Measurements from ENCODE around the gene GEMIN5. TPM values are rescaled to one million over a fixed set of nuclear protein-coding genes. Genes with fewer than 3 reads are reported as not detected.

The GEMIN5 gene
- total RNA-seq, 1 donor from 2014 or later: 18.8 TPM

DNA sequence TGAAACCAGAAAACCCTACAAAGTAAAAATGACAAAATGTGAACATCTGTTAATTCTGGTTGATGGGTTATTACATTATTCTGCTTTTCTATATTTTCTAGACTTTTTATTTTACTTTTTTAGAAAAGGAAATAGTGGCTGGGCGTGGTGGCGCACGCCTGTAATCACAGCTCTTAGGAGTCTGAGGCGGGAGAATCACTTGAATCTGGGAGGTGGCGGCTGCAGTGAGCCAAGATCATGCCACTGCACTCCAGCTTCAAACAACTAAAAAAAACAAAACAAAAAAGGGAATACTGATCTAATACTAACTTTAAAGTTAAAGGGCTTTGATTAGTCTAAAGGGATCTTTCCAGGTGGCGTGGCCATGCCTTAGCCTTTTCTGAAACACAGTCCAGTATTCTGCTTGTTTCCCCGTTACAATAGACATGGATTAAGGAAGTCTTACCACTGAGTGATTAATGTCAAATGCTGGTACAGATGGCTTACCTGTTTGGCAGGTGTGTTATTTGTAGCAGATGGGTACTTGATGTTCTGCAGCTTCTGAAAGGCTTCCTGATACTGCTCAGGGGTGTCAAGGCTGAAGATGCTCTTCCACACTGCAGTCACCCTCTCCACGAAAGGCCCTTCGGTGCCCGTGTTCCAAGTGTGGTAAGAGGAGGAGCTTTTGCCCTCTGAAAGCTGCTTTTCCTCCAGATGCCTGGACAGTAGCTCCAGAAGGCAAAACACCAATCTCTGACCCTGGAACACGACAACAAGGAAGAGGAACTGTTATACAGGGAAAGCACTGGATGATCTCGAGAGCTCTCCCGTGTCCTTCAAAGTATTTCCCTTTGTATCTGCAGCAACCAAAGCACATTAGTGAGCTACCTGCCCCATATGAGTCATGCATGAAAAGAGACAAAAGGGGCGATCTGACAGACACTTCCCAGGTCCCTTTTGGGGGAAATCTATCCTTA lies 42.1 kb downstream of the GEMIN5 start:
- DNase-seq (ENCODE audit: low spot score in 2 of 2) (no peak), FAIRE-seq (no peak)

DNA sequence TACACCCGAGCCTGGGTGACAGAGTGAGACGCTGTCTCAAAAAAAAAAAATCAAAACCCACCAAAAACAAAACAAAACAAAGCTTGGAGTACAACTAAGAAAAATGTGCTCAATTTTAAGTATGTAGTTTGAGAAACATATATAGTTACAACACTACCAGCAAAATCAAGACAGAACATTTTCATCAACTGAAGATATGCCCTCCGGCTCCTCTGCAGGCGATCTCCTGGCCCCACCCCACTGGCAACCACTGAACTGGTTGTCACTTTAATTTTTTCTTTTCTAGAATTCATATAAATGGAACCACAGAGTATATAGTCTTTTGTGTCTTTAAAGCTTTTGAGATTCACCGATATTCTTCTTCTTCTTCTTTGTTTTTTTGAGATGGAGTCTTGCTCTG lies 44.6 kb downstream of the GEMIN5 start:
- FAIRE-seq (no peak), DNase-seq (ENCODE audit: low spot score in 2 of 2) (no peak)

DNA sequence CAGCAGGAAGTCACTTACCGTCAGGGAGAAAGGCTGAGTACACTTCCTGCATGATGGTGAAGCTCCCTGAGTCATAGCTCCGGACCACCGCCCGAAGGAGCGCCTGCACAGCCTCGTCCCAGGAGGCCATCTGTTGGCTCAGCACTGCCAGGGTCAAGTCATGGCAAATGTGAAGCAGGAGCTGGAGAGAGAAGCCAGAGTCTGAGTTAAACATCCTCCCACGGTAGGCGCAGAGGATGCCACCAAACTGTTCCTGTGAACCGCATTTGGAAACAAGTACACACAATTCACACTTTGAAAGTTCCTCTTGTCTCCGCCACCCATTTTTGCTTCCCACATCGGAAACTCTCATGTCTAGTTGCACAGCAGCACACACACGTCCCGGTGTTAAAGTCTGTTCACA lies 45.6 kb downstream of the GEMIN5 start:
- FAIRE-seq (no peak), DNase-seq (ENCODE audit: low spot score in 2 of 2) (no peak)

DNA sequence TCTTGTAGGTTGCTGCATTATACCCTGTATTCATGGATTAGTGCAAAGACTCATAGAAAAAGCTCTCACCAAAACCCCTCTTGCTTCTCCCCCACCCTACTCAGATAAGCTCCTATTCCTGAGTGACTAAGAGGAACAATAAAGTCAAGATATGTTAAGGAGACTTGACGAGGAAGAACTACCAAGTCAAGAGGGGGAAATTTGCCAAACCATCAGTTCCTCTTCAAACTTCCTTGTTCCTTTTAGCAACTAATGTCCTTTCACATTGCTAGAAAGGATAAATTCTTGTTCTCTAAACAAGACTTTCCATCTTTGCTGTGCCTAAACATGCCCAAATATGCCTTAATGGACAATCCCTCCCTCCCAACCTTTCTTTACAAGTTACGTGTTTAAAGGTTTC lies 52.6 kb downstream of the GEMIN5 start:
- DNase-seq (ENCODE audit: low spot score in 2 of 2): no peak
- no peak for FAIRE-seq

DNA sequence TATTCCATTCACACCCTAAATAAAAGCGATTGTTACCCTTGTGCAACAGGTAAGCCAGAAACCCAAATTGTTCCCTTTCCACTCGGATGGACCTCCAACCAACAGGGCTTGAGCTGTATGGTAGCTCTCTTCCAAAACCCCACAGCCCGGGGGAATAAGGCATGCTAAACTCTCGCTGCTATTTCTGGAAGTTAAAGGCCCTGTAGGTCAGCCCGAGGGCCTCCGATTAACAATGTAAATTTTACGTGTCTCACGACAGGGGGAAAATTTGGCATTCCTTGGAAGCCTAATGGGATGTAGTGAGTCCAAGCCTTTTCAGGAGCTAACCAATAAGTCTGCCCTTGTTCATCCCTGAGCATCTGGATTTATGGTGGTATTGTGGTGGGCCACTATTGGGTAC lies 53.6 kb downstream of the GEMIN5 start:
- DNase-seq (ENCODE audit: low spot score in 2 of 2): no peak
- no peak for FAIRE-seq

DNA sequence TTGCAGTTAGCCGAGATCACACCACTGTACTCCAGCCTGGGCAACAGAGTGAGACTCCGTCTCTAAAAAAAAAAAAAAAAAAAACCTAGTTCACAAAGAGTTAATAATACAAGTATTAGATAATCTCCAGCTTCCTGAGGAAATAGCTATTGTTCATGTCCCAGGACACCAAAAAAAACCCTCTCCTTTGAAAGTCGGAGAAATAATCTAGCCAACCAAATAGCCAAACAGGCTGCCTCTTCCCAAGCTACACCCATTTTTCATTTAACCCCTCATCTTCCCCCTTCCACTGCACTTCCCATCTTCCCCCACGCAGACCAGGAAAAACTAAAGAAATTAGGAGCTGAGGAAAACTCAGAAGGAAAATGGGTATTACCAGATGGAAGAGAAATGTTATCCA lies 56.0 kb downstream of the GEMIN5 start:
- FAIRE-seq: no peak

DNA sequence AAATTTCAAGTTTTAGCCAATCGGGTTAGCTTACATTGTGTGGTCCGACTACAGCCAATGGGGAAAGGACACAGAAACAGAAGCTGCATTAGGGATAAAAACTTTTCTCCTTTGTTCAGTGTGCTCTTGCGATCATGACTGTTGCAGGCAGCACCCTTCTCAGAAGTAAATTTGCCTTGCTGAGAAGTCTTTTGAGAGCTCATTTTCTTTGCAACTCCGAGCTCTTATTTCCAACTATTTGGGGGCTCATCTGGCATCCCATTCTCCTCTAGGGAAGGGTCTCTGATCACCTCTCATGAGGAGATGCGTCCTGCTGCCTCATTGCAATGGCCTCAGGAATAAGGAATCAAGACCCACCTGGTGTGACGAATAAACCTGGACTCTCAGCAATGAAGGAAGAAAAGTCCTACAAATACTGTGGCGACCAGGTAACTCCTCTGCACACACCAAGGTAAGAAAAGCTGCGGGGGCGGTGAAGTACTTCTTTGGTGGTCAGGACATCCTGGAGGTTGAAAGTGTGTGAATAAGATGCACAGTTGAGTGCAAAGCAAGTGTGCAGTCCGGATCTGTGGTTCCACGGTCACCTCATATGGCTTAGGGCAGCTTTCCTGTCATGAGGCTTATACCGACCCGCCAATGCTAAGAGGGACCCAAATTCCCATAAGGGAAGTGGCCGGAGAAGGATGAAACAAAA lies 59.2 kb downstream of the GEMIN5 start:
- no peak for DNase-seq (ENCODE audit: low spot score in 2 of 2)
- no peak for FAIRE-seq

More for the DNA sequence above, 56.0 kb downstream of the GEMIN5 start:
- no peak for DNase-seq (ENCODE audit: low spot score in 2 of 2)

DNA sequence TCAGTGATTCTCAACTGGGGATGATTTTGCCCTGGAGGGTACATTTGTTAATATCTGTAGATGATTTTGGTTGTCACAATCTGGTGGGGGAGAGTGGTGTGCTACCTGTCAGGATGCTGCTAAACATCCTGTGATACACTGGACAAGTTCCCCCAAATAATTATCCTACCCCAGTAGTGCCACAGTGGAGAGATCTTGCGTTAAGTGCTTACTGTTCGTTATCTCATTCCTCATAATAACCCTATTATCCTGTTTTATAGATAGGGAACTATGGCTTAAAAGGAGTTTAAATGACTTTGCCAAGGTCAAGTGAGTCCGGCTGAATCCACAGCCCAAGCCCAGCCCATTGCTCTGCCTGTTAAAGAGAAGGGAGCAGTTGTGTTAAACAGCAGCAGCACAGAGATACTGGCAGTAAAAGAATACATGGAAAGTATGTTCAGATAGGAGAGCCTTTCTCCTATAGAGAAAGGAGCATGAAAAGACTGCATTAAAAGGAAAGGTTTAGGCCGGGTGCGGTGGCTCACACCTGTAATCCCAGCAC lies 64.2 kb downstream of the GEMIN5 start:
- no peak for FAIRE-seq
- no peak for DNase-seq (ENCODE audit: low spot score in 2 of 2)

DNA sequence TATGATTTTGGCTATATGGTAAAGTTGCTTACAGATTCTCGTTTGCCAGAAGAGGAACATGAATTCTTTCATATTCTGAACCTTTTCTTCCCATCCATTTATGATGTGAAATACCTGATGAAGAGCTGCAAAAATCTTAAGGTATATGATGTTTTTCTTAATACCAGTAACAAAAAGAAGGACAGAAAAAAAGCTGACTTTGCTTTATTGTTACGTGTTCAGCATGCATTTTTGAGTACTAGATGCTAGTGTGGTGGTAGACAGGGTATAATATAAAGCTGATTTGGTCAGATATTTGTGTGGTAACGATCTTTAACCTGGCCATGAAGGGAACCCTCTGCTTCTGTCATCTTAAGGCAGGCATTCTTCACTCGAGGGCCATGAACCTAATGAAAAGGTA lies 66.3 kb downstream of the GEMIN5 start:
- FAIRE-seq: no peak
- no peak for DNase-seq (ENCODE audit: low spot score in 2 of 2)

DNA sequence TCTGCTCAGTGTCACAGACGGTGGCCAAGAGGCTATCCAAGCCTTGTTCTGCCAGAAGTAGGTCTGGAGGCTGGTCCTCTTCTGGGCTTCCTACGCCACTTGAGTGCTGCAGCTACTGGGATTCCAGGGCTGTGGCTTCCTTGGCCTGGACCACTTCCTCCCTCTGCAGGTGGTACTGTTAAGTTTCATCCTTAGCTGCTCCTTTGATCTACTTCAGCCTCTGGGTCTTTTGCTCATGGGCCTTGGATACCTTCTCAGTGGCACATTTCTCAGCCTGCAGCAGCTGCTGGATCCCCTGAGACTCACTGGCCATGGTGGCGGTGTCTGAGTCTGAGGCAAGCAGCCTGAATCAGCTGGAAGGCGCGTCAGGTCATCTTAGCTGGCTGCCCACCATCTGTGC lies 69.3 kb downstream of the GEMIN5 start:
- FAIRE-seq: no peak
- DNase-seq (ENCODE audit: low spot score in 2 of 2): no peak

DNA sequence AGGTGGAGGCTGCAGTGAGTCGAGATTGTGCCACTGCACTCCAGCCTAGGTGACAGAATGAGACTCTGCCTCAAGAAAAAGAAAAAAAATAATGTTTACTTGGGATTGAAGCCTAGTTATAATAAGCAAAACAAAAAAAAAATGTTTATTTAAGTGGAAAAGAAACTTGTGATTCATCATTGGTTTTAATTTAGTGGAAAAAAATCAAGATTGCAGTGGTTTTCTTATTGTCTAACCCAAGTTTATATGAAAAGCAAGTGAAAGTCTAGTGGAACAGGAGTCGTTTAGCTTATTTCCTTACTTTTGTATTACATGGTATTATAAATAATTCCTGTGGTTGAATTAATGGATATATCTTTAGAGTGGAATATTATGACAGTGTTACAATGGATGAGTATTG lies 71.2 kb downstream of the GEMIN5 start:
- FAIRE-seq: no peak
- DNase-seq (ENCODE audit: low spot score in 2 of 2): no peak

DNA sequence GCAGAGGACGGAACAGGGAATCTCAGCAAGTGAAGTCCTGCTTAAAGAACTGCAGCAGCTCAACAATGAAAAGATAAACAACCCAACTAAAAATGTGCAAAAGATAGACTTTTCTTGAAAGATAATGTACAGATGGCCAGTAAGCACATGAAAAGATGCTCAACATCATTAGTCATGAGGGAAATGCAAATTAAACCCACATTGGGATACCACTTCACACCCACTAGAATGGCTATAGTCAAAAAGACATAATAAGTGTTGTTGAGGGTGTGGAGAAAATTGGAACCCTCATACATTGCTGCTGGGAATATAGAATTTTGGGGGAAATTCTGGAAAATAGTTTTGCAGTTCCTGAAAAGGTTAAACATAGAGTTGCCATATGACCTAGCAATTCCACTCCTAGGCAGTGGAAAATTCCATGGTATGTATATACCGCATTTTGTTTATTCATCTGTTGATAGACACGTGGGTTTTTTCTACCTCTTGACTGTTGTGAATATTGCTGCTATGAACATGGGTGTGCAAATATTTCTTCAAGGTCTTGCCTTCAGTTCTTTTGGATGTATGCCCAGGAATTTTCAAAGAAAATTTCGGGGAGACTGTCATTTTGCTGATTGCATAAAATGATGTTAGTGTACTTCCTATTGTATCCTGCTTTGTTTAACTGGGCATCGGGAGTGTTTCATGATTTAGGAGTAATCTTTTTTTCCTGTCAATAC lies 72.4 kb downstream of the GEMIN5 start:
- DNase-seq (ENCODE audit: low spot score in 2 of 2) (no peak), FAIRE-seq (no peak)

DNA sequence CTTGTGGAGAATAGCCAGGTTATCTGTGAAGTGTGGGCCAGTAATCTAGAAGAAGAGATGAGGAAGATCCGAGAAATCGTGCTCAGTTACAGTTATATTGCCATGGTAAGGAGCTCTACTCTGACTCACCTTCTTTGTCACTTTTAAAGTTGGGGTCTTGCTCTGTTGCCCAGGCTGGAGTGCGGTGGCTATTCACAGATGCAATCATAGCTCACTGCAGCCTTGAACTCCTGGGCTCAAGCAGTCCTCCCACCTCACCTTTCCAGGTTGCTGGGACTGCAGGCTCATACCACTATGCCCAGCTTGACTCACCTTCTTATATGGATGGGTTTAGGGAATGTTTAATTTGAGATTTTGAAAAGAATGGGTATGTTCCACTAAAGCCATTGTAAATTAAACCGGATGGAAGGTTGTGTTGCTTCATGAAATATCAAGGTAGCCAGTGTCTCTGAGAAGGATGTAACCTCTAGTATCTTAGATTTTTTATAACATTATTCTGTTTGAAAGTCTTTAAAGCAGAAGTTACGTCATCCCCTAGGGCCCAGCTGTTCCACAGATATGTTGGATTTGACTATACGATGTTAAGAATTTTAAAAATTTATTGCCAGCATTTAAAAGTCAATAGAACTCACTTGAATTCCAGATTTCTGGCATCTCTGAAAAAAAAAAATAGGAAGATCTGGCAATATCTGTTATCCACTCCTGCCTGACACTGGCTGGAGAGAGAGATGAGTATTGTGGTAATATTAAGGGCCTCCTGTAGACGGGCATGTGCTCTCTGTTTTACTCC lies 74.5 kb downstream of the GEMIN5 start:
- no peak for FAIRE-seq
- no peak for DNase-seq (ENCODE audit: low spot score in 2 of 2)

DNA sequence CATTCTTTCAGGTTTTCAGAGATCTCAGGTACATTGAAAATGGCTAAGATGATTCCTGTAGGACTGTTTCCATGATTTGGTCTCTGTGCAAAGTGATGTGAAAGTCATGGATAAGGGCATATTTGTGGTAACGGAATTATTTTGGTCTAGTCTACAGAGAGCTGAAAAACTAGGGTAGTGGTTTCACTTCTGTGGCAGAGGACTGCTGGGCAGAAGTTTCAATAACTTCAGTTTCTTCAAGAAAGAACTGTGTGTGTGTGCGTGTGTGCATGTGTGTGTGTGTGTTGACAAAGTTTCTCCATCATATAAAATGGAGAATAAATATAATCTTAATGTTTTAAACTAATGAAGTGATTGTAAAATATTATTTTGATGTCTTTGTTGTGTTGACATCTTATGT lies 75.2 kb downstream of the GEMIN5 start:
- FAIRE-seq (no peak), DNase-seq (ENCODE audit: low spot score in 2 of 2) (no peak)

DNA sequence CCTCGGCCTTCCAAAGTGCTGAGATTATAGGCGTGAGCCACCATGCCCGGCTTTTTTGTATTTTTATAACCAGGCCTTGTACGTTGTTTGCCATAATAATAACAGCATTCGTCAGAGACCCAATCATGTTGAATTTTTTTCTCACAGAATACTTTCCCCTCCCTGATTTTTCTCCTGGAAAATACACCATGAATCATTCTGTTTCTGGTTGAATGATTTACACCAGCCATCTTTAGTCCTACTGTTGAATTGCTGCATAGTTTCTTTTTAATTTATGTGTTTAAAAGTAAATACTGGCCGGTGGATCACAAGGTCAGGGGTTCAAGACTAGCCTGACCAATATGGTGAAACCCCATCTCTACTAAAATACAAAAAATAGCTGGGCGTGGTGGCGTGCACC lies 76.1 kb downstream of the GEMIN5 start:
- no peak for DNase-seq (ENCODE audit: low spot score in 2 of 2)
- FAIRE-seq: no peak

DNA sequence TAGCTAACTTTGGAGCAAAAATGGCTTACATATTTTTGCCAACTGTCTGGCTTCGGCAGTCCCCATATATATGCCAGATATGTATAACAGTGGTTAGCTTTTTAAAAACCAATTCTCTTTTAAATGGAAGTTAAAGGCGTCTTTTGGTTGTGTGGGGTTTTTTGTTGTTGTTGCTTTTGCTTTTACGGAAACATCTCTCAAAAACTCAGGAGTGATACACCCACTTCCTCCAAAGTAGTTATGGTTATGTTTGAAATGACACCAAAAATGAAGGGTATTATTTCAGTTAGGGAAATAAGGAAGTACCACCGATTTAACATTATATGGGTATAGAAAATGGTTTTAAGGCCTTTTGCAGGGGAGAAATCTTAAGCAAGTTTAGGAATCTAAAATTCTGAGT lies 77.2 kb downstream of the GEMIN5 start:
- FAIRE-seq (no peak), DNase-seq (ENCODE audit: low spot score in 2 of 2) (no peak)

DNA sequence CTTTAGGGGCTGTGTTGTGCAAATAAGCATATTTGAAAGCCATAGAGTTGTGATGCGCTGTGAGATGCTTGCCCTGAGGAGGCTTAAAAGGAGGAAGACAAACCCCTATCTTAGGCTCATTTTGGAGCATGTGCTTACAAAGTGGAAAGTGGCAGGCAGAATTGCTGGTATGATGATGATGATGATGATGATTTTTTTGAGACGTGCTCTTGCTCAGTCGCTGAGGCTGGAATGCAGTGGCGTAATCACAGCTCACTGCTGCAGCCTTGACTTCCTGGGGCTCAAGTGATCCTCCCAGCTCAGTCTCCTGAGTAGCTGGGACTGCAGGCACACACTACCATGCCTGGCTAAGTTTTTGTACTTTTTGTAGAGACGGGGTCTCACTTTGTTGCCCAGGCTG lies 77.9 kb downstream of the GEMIN5 start:
- no peak for FAIRE-seq
- DNase-seq (ENCODE audit: low spot score in 2 of 2): no peak

DNA sequence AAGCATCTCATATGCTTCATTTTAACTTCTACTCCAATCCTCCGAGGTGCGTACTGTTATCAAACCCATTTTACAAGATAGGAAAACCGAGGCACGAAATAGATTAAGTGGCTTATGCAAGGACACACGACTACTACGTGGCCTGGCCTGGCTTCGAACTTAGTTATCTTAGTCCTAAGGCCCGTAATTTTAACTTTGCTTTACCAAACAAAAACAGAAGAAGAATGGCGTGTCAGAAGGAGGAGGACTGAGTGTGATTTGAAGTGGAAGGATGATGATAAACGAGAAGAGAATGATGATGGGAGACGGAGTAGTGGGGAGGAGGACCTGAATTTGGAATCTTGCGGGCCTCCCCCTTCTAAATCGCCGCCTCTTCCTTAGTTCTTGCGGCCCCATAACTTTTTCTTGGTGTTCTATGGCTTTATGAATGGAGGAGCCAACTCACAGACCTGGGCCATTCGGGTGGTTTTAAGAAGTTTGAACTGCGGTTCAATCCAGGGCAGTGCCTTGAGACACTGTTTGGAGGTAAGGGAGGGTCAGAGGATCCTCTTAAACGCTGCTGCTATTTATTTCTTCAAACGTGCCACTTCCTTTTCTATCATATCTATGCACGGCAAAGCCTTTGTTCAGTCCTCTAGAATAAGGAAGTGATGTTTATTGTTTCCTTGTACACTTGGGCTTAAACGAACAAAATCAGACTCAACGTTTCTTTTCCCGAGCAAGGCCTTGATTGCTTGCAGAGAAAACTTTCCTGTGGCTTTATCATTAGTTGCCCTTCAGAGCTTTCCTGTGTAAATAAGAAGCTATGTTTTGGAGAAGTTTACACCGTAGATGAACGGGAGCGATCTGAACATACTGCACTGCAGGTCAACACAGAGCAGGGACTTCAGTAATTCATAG lies 78.8 kb downstream of the GEMIN5 start:
- no peak for DNase-seq (ENCODE audit: low spot score in 2 of 2)
- no peak for FAIRE-seq

DNA sequence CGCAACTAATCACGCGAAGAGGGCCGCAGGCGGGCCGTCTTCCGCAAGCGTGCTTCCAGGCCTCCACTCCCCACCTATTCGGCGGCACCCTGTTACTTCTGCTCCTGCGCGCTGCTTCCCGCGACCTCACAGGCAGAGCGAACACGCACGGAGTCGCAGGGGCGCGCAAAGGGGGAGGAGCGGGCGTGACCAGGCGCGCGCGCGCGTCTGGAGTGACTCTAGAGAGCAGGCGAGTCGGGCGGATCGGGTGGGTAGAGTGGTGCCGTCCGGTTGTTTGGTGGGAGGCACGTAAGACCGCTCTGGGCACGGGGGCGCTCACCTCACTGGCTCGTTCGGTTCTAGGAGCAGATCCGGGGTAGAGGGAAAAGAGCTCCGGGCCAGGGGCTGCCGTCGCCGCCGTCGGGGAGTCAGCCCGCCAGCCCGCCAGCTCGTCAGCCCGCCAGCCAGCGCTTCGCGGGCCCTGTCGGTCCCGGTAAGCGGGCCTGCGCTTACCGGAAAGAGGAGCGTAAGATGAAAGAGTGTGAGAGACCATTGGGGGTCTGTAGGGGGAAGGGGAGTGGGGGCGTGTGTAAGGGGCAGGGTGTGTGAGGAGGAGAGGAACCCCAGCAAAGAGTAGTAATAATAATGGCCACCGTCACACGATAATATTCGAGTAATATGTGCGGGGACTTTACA lies 79.6 kb downstream of the GEMIN5 start, which contains the start of gene CNOT8:
Gene CNOT8 (plus strand): TSS at position 331 of the 675 bp plus-strand sequence. CDS start 4,652 bp downstream, outside the sequence.
- FAIRE-seq (no peak), DNase-seq (ENCODE audit: low spot score in 2 of 2) (peak; percentile 84 to 85)
